ENCODE data around the gene PCDH1. TPM values are rescaled to one million over a fixed set of nuclear protein-coding genes. Genes with fewer than 3 reads are reported as not detected.

PCDH1 gene
- total RNA-seq, result 0.49 and 5.6 TPM in 2 replicates

DNA sequence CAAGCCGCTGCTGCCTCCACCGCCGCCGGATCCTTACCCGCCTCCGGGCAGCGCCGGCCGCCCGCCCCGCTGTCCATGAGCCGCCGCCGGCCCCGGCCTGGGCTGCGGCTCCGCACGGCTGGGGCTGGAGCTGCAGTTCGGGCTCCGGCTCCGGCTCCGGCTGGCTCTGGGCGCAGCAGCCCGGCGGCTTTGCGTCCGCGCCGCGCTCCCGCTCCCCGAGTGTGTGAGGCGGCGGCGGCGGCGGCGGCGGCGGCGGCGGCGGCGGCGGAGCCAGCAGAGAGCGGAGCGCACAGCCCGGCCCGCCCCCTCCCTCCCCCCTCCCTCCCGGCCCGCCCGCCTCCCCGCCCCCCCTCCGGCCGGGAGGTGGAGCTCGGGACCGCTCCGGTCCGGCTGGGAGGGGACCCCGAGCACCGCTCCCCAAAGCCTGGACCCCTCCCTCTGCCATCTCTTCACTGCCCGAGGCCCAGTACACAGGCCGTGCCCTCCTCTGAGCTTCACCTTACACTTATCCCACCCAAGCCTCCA is at the start of gene PCDH1:
PCDH1 (minus strand) TSS at position 225 of the 525 bp plus-strand sequence; CDS start at position 77, 148 bp downstream.

DNA sequence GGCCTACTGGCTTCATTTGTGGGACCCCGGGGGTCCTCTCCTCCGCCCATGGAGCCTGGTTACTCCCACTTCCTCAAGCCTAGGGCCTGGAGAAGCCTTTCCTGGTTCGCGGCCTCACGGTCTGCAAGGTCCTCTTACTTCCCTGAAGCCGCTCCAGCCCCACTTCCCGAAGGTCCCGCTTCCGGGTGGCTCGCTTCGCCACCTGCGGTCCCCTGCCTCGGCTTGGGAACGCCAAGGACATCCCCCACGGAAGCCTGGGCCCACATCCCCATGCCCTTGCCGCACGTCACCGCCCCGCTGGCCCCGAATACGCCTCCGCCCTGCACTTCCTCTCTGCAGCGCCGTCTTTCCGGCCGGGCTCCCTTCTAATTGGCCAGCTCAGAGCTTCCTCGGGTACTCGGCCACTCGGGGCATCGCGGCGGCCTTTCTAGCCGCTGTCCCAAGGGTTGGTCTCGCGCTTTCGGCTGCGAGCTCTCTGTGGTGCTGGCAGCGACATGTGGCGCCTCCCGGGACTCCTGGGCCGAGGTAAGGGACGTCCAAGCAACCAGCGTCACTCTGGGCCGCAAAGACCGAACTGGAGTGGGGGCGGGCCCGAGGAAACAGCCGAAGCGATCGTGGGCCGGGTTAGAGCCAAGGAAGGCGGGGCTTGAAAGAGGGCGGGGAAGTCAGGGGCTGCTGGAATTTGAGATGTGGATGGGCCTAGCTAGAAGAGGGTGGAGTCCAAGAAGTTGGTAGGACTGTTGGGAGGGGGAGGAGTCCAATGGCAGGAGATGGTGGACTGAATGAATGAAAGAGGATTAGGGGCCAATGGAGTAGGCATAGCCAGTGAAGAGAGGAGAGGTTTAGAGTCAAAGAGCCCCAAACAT is 45.5 kb upstream of the PCDH1 start, which contains the start of gene DELE1:
DELE1 (plus strand) TSS at position 424 of the 866 bp plus-strand sequence; CDS start at position 495, 71 bp downstream.

Other genes with a start within 250 kb of the PCDH1 start
- gene HDAC3, start 241.6 kb downstream of the PCDH1 start, total RNA-seq, result 51.6 and 61.5 TPM in 2 replicates
- 5.6 and 15.1 TPM in 2 replicates for gene RELL2, start 241.4 kb downstream of the PCDH1 start, total RNA-seq
- gene FCHSD1, start 227.0 kb downstream of the PCDH1 start, total RNA-seq, result 9.1 and 20.4 TPM in 2 replicates
- gene ARAP3, start 196.2 kb downstream of the PCDH1 start, total RNA-seq, result 2.6 and 4.4 TPM in 2 replicates
- 35.3 and 41.5 TPM in 2 replicates for gene DELE1, start 45.5 kb upstream of the PCDH1 start, total RNA-seq
- 0.04 and 0.16 TPM in 2 replicates for gene PCDH12, start 79.8 kb upstream of the PCDH1 start, total RNA-seq
- 37.7 and 54.0 TPM in 2 replicates for gene RNF14, start 90.7 kb upstream of the PCDH1 start, total RNA-seq
- gene GNPDA1, start 134.6 kb upstream of the PCDH1 start, total RNA-seq, result 37.0 and 66.0 TPM in 2 replicates
- 42.0 and 59.8 TPM in 2 replicates for gene NDFIP1, start 230.4 kb upstream of the PCDH1 start, total RNA-seq

Data from hair follicular keratinocyte (primary cell).